ENCODE results near the gene CDC73.
"Not testable (repeated sequence)": the region's sequence is repeated elsewhere in the genome, so short reads cannot be mapped to it uniquely, and the experiment has no call there.

CDC73 gene

GRCh38 chr1:193211539-193211938, 89.7 kb downstream of the CDC73 start:
- FAIRE-seq = peak; percentile 91
- peak; percentile 12 for DNase-seq (ENCODE audit: insufficient read length, low spot score)
- no peak for TF ChIP-seq POLR2A (IDR thresholded peaks at IDR 0.05; ENCODE audit: low read depth, low read length)

GRCh38 chr1:193212637-193213036, 90.8 kb downstream of the CDC73 start:
- no peak for DNase-seq (ENCODE audit: insufficient read length, low spot score)
- no peak for FAIRE-seq
- TF ChIP-seq POLR2A (IDR thresholded peaks at IDR 0.05; ENCODE audit: low read depth, low read length) = no peak

GRCh38 chr1:193213998-193214397, 92.2 kb downstream of the CDC73 start:
- FAIRE-seq = no peak

GRCh38 chr1:193216920-193217319, 95.1 kb downstream of the CDC73 start:
- FAIRE-seq = no peak
- no peak for DNase-seq (ENCODE audit: insufficient read length, low spot score)
- no peak for TF ChIP-seq POLR2A (IDR thresholded peaks at IDR 0.05; ENCODE audit: low read depth, low read length)

More at GRCh38 chr1:193213998-193214397, 92.2 kb downstream of the CDC73 start:
- no peak for DNase-seq (ENCODE audit: insufficient read length, low spot score)
- no peak for TF ChIP-seq POLR2A (IDR thresholded peaks at IDR 0.05; ENCODE audit: low read depth, low read length)

- no peak for FAIRE-seq
These were observed 97.6 kb downstream of the CDC73 start for GRCh38 chr1:193219391-193219790.

GRCh38 chr1:193221651-193222050, 99.8 kb downstream of the CDC73 start:
- FAIRE-seq = peak; percentile 27
- no peak for TF ChIP-seq POLR2A (IDR thresholded peaks at IDR 0.05; ENCODE audit: low read depth, low read length)
- no peak for DNase-seq (ENCODE audit: insufficient read length, low spot score)

More at GRCh38 chr1:193219391-193219790, 97.6 kb downstream of the CDC73 start:
- DNase-seq (ENCODE audit: insufficient read length, low spot score) = no peak
- no peak for TF ChIP-seq POLR2A (IDR thresholded peaks at IDR 0.05; ENCODE audit: low read depth, low read length)

GRCh38 chr1:193222056-193222615, 100.3 kb downstream of the CDC73 start:
- no peak for TF ChIP-seq POLR2A (IDR thresholded peaks at IDR 0.05; ENCODE audit: low read depth, low read length)
- FAIRE-seq (peak; percentile 27), DNase-seq (ENCODE audit: insufficient read length, low spot score) (no peak)

GRCh38 chr1:193229136-193229535, 107.3 kb downstream of the CDC73 start:
- no peak for FAIRE-seq
- TF ChIP-seq POLR2A (IDR thresholded peaks at IDR 0.05; ENCODE audit: low read depth, low read length) = no peak

GRCh38 chr1:193231146-193231545, 109.3 kb downstream of the CDC73 start:
- not testable (repeated sequence) for DNase-seq (ENCODE audit: insufficient read length, low spot score); FAIRE-seq

More at GRCh38 chr1:193229136-193229535, 107.3 kb downstream of the CDC73 start:
- DNase-seq (ENCODE audit: insufficient read length, low spot score) = no peak

GRCh38 chr1:193234530-193234929, 112.7 kb downstream of the CDC73 start:
- FAIRE-seq = no peak
- DNase-seq (ENCODE audit: insufficient read length, low spot score) = no peak
- TF ChIP-seq POLR2A (IDR thresholded peaks at IDR 0.05; ENCODE audit: low read depth, low read length) = no peak

GRCh38 chr1:193237381-193237978, 115.6 kb downstream of the CDC73 start:
- FAIRE-seq (no peak), DNase-seq (ENCODE audit: insufficient read length, low spot score) (no peak)
- TF ChIP-seq POLR2A (IDR thresholded peaks at IDR 0.05; ENCODE audit: low read depth, low read length) = no peak

- FAIRE-seq (no peak), DNase-seq (ENCODE audit: insufficient read length, low spot score) (no peak)
- no peak for TF ChIP-seq POLR2A (IDR thresholded peaks at IDR 0.05; ENCODE audit: low read depth, low read length)
These were observed 118.8 kb downstream of the CDC73 start for GRCh38 chr1:193240609-193241008.

- DNase-seq (ENCODE audit: insufficient read length, low spot score) = no peak
- FAIRE-seq = no peak
These were observed 119.4 kb downstream of the CDC73 start for GRCh38 chr1:193241132-193241827.

GRCh38 chr1:193242000-193242399, 120.2 kb downstream of the CDC73 start:
- DNase-seq (ENCODE audit: insufficient read length, low spot score) (no peak), FAIRE-seq (no peak)
- TF ChIP-seq POLR2A (IDR thresholded peaks at IDR 0.05; ENCODE audit: low read depth, low read length) = no peak

More at GRCh38 chr1:193241132-193241827, 119.4 kb downstream of the CDC73 start:
- TF ChIP-seq POLR2A (IDR thresholded peaks at IDR 0.05; ENCODE audit: low read depth, low read length) = no peak

GRCh38 chr1:193249187-193249586, 127.4 kb downstream of the CDC73 start:
- TF ChIP-seq POLR2A (IDR thresholded peaks at IDR 0.05; ENCODE audit: low read depth, low read length) = no peak
- DNase-seq (ENCODE audit: insufficient read length, low spot score) = no peak
- no peak for FAIRE-seq
